NCI-H128 (cell line): ENCODE measurements around the gene TBX4.
"Not testable (repeated sequence)": the region's sequence is repeated elsewhere in the genome, so short reads cannot be mapped to it uniquely, and the experiment has no call there.

Experiments
- DNase-seq: peaks from one replicate; lab custom pipeline; 2025; ENCODE audit not compliant: unreplicated experiment; lab: John Stamatoyannopoulos, UW

TBX4 gene

GRCh38 chr17:61427567-61427966, 24.7 kb upstream of the TBX4 start:
- DNase-seq = no peak

- DNase-seq = no peak
These were observed 22.9 kb upstream of the TBX4 start for GRCh38 chr17:61429274-61429673.

DNA sequence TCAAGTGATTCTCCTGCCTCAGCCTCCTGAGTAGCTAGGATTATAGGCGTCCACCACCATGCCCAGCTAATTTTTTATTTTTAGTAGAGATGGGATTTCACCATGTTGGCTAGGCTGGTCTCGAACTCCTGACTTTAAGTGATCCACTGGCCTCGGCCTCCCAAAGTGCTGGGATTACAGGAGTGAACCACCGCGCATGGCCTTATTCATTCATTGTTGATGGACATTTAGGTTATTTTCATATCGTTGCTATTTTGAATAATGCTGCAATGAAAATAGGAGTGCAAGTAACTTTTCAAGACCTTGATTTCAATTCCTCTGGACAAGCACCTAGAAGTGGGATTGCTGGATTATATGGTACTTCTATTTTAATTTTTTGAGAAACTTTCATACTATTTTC, 22.4 kb upstream of the TBX4 start:
- DNase-seq = not testable (repeated sequence)

- no peak for DNase-seq
These were observed 20.5 kb upstream of the TBX4 start for GRCh38 chr17:61431594-61432311.

GRCh38 chr17:61436273-61436672, 15.9 kb upstream of the TBX4 start:
- DNase-seq = no peak

DNA sequence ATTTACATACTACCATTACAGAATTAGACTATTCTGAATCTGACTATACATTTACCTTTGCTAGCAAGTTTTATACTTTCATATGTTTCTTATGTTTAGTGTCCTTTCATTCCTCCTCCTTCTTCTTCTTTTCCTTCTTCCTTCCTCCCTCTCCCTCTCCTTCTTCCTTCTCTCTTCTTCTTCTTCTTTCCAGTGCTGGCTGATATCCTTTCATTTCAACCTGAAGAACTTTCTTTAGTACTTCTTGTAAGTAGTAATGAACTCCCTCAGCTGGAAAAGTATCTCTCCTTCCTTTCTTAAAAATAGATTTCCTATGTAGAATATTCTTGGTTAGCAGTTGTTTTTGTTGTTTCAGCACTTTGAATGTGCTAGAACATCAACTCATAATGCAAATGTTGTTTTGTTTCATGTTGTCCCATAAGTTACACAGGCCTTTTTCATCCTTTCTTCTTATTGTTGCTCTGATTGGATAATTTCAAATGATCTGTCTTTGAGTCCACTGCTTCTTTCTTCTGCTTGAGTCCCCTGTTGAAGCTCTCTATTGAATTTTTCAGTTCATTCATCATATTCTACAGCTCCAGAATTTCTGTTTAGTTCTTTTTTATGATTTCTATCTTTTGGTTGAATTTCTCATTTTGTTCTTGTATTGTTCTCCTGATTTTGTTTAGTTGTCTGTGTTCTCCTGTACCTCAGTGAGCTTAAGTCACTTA, 15.1 kb upstream of the TBX4 start:
- DNase-seq = no peak

GRCh38 chr17:61440697-61441096, 11.5 kb upstream of the TBX4 start:
- no peak for DNase-seq

- not testable (repeated sequence) for DNase-seq
These were observed 10.7 kb upstream of the TBX4 start for GRCh38 chr17:61441507-61441906.

- no peak for DNase-seq
These were observed 10.0 kb upstream of the TBX4 start for GRCh38 chr17:61442136-61442775.

DNA sequence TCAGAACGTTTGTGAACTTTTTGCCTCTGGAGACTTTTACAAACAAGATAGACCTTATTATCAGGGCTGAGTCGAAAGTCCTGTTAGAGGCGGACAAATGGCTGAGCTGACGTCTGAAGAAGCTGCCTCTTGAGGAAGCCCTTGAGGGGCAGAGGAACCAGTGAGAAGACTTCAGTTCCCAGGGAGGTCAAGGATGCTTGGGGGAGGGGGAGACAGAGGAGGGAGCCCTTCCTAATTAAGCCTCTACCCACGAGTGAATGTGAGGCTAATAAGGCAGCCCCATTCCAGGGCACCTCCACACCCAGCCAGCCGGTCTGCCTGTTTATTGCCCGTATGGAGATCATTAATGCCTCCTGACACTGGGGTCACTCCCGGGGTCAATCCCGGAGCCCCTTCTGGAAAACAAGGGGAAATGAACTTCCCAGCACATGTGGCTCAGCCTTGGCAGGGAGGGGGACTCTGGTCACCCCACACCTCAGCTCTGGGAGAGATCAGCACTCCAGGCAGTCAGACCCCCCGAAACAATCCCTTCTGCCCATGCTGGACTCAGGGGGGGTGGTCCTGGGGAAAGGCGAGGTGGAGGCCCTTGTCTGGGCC, 9.2 kb upstream of the TBX4 start:
- no peak for DNase-seq

GRCh38 chr17:61443475-61443882, 8.7 kb upstream of the TBX4 start:
- no peak for DNase-seq

DNA sequence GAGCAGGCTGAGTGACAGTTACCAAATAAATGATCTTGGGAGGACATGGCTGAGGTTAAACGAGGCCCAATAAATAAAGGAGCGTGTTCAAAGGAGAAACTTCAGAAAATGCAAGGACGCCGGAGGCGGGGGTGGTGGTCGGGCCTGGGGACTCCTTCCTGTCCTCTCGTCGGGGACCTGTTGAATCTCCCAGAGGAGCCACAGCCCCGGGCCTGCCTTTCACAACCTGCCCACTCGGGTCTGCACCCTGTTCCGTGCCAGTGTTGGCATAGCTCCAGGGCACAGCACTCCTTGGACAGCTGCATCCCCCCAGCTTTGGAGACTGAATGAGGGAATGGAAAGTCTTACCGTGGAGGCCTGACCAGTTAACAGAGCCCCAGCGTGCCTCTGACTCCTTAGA, 8.1 kb upstream of the TBX4 start:
- no peak for DNase-seq

- DNase-seq = no peak
These were observed 7.4 kb upstream of the TBX4 start for GRCh38 chr17:61444831-61445230.

DNA sequence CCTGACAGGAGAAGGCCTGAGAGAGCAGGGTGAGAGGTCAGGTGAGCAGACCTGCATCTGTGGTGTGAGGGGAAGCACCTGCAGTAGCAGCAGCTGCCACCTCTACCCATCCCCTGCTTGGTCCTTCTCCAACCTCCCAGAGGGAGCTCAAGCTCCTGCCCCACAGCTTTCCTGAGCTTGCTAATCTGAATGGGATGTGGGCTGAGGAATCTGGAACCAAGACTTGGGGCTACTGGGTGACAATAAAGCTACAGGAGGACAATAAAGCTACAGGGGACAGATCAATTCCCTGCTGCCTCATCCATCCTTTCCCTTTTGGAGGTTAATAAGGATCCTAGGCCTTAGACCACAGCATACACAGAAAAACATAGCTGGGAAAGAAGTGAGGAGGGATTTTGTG, 4.9 kb upstream of the TBX4 start:
- DNase-seq = no peak

DNA sequence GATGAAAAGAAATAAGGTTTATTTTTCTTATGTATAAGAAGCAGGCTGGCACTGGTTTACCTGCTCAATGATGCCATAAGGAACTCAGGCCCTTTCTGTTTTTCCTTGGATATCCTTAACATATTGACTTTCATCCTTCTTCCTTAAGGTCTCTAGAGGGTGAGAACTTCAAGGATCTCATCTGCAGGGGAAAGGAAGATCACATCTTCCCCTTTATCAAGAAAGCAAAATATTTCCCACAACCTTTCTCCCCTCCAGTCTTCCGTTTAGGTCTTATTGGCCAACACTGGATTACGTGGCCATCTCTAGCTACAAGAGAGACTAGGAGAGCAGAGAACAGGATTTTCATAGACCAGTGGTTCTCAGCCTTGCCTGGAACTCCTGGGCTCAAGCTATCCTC, 4.2 kb upstream of the TBX4 start:
- no peak for DNase-seq

DNA sequence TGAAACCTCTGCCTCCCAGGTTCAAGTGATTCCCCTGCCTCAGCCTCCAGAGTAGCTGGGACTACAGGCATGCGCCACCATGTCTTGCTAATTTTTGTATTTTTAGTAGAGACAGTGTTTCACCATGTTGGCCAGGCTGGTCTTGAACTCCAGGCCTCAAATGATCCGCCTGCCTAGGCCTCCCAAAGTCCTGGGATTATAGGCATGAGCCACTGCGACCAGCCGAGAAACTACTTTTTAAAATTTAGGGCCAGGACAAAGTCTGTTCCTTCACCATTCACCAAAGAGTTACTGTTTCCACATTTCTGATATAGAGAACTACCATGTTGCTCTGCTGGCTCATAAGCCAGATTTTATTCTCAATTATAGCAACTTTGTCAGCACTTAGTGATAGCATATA, 3.1 kb upstream of the TBX4 start:
- DNase-seq = not testable (repeated sequence)

GRCh38 chr17:61449707-61450640, 2.2 kb upstream of the TBX4 start:
- no peak for DNase-seq

GRCh38 chr17:61450641-61451537, 1.3 kb upstream of the TBX4 start:
- no peak for DNase-seq

DNA sequence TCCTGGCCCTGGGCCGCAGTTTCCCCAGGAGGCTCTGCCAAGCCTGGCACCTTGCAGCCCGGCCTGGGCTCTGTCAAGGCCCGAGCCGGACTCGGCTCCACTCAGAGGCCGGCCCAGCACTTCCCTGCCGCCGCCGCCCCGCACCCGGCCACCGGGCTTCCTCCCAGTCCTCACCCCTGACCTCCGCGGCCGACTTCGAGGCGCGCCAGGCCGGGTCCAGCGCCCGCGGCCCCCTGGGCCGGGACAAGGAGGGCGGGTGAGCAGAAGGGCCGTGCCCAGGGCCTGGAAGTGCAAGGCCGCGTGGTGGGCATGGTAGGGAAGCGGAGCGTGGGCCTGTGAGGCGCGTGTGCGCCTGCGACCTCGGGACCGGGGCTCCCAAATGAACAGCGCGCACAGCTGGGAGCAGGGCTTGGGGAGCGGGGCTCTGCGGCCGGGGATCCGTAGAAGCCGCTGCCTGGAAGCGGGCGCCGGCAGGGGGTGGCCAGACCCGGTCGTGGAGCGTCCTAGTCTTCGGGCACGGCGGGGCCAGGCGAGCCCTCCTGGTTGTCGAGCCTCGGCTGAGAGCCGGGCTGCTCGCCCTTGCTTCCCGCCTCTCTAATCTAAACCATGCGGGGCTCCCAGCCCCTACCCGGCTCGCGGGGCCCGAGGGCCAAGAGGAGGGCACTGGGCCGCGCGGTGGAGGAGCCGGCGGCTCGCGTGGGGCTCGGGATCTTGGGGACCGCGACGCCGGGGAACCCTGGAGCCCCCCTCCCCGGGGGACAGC, 503 bp upstream of the TBX4 start:
- DNase-seq = no peak
